Activated CD8-positive, alpha-beta memory T cell treated with anti-CD3 and anti-CD28 coated beads for 1 hour (primary cell): ENCODE measurements around the gene TBL1XR1.
"Not testable (repeated sequence)": the region's sequence is repeated elsewhere in the genome, so short reads cannot be mapped to it uniquely, and the experiment has no call there.

ENCODE experiments used
- DNase-seq, 2 donors: peaks; one replicate each; pipeline ENCODE4 v3.0.0-alpha.2; 2020; ENCODE audit warnings: low read depth in 1 of 2; ENCODE audit errors: extremely low read depth in 1 of 2

The TBL1XR1 gene

GRCh38 chr3:177037241-177037640 lies 160.0 kb downstream of the TBL1XR1 start:
- no peak for DNase-seq

GRCh38 chr3:177035676-177036075 lies 161.6 kb downstream of the TBL1XR1 start:
- no peak for DNase-seq

- no peak for DNase-seq
Measured at GRCh38 chr3:177034832-177035475, 162.3 kb downstream of the TBL1XR1 start.

GRCh38 chr3:177026505-177027277 lies 170.6 kb downstream of the TBL1XR1 start:
- DNase-seq, result no peak

- DNase-seq, result no peak
Measured at GRCh38 chr3:177015881-177016280, 181.4 kb downstream of the TBL1XR1 start.

GRCh38 chr3:177013681-177014280 lies 183.5 kb downstream of the TBL1XR1 start:
- DNase-seq, result no peak

- no peak for DNase-seq
Measured at GRCh38 chr3:177005718-177006405, 191.4 kb downstream of the TBL1XR1 start.

GRCh38 chr3:177000159-177000558 lies 197.1 kb downstream of the TBL1XR1 start:
- DNase-seq, result not testable (repeated sequence)

- no peak for DNase-seq
Measured at GRCh38 chr3:176995946-176996345, 201.3 kb downstream of the TBL1XR1 start.

GRCh38 chr3:176994891-176995781 lies 202.1 kb downstream of the TBL1XR1 start:
- DNase-seq, result no peak

GRCh38 chr3:176994393-176994792 lies 202.9 kb downstream of the TBL1XR1 start:
- no peak for DNase-seq

GRCh38 chr3:176992978-176993377 lies 204.3 kb downstream of the TBL1XR1 start:
- no peak for DNase-seq

GRCh38 chr3:176992565-176992964 lies 204.7 kb downstream of the TBL1XR1 start:
- DNase-seq, result no peak

GRCh38 chr3:176988795-176989194 lies 208.5 kb downstream of the TBL1XR1 start:
- no peak for DNase-seq

GRCh38 chr3:176987901-176988650 lies 209.2 kb downstream of the TBL1XR1 start:
- no peak for DNase-seq

- DNase-seq, result no peak
Measured at GRCh38 chr3:176978441-176978840, 218.8 kb downstream of the TBL1XR1 start.

GRCh38 chr3:176977331-176977730 lies 220.0 kb downstream of the TBL1XR1 start:
- no peak for DNase-seq

GRCh38 chr3:176976586-176976985 lies 220.7 kb downstream of the TBL1XR1 start:
- DNase-seq, result no peak

GRCh38 chr3:176974279-176974678 lies 223.0 kb downstream of the TBL1XR1 start:
- DNase-seq, result no peak
